ENCODE measurements around the gene ZNF580.

The ZNF580 gene

GRCh38 chr19:55606471-55606787 is 34.4 kb upstream of the ZNF580 start:
- no peak for DNase-seq

DNA sequence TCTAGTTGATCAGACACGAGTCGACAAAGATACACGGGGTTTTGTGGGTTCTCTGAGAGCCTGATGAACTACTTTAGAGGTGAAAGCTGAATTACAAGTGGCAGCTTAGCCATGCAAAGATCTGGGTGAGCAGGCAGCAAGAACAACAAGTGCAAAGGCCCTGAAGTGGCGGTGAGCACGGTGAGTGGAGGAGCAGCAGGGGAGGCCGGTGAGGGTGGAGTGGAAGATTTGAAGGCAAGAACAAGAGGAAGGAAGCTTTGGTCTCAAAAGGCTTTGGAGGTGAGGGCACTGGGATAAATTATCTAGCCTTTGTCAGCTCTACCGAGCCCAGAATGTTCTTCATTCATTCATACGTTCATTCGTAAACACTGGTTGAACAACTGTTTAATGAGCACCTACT is 34.0 kb upstream of the ZNF580 start:
- no peak for DNase-seq

- DNase-seq: no peak
Observed at GRCh38 chr19:55609326-55609725, 31.5 kb upstream of the ZNF580 start.

GRCh38 chr19:55611300-55611982 is 29.4 kb upstream of the ZNF580 start:
- DNase-seq: no peak

DNA sequence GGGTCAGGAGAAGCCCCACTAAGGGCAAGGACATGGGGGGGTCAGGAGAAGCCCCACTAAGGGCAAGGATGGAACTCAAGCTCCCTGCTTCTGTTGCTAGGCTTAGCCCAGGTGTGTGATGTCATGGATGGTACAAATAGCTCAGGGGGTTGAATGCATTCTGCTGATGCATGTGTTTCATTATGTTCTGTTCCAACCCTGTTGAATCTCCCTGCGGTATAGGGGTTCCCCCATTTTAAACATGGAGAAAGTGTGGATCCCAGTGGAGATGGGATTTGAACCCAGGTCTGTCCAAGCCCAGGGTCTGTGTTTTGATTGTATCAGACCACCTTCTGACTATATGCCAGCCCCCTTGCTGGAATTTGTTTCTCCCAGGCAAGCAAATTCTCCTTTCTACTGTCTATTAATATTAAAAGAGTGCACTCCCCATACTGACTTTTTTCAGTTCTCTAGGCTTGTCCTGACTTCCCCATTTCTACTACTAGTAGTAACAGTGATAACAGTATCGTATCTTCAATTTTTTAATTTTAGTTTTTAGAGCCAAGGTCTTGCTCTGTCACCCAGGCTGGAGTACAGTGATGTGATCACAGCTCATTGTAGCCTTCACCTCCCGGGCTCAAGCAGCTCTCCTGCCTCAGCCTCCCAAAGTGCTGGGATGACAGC is 28.7 kb upstream of the ZNF580 start:
- DNase-seq: no peak

GRCh38 chr19:55613396-55613795 is 27.4 kb upstream of the ZNF580 start:
- no peak for DNase-seq

DNA sequence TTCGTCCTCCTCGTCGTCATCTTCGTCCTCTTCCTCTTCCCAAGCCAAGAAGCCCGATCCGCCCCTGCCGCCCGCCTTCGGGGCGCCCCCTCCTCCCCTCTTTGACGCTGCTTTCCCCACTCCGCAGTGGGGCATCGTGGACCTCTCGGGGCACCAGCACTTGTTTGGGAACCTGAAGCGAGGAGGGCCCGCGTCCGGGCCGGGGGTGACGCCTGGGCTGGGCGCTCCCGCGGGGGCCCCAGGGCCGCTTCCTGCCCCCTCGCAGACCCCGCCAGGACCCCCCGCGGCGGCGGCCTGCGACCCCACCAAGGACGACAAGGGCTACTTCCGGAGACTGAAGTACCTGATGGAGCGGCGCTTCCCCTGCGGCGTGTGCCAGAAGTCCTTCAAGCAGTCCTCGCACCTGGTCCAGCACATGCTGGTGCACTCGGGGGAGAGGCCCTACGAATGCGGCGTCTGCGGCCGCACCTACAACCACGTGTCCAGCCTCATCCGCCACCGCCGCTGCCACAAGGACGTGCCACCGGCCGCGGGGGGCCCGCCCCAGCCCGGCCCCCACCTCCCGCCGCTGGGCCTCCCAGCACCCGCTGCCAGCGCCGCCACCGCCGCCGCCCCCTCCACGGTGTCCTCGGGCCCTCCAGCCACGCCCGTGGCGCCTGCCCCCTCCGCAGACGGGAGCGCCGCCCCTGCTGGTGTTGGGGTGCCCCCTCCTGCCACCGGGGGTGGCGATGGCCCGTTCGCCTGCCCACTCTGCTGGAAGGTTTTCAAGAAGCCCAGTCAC is 26.7 kb upstream of the ZNF580 start:
- DNase-seq: no peak

- no peak for DNase-seq
Observed at GRCh38 chr19:55614711-55615542, 25.9 kb upstream of the ZNF580 start.

GRCh38 chr19:55615543-55616394 is 25.0 kb upstream of the ZNF580 start:
- no peak for DNase-seq

DNA sequence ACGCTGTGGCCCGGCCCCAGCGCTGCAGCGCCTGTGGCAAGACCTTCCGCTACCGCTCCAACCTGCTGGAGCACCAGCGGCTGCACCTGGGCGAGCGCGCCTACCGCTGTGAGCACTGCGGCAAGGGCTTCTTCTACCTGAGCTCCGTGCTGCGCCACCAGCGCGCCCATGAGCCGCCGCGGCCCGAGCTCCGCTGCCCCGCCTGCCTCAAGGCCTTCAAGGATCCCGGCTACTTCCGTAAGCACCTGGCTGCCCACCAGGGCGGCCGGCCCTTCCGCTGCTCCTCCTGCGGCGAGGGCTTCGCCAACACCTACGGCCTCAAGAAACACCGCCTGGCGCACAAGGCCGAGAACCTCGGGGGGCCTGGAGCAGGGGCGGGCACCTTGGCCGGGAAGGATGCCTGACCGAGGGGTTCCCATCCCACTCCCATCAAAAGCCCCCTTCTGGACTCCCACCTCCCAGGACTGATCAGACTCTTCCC is 24.4 kb upstream of the ZNF580 start:
- no peak for DNase-seq

DNA sequence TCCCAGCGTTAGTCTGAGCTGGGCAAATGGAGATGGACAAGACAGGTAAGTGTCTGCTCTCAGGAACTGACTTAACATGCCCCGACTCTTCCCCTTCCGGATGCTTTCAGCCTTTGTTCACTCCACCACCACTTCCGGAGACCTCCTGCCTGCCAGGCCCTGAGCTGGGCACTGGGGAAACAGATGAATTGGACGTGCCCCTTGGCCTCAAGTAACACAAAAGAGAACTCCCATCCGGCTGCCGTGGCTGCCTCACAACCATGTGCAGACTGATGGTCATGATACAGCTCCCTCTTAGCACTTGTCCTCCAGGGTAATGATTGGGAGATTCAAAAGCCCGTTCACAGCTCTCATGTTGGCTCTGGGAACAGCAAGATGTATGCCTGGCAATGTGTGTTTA is 23.4 kb upstream of the ZNF580 start:
- no peak for DNase-seq

DNA sequence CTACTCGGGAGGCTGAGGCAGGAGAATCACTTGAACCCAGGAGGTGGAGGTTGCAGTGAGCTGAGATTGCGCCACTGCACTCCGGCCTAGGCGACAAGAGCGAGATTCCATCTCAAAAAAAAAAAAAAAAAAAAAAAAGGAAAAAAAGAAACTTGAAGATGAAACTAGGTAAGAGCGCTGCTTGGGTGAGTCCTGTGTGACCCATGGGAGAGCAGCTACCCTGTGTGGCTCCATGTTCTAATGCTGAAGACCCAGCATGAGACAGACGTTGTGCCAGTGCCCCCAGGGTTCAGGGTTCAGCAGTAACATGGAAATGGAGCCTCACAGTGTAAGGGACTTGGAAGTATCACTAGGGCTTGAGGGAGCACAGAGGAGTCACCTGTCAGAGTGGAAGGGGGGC is 22.4 kb upstream of the ZNF580 start:
- DNase-seq: no peak

DNA sequence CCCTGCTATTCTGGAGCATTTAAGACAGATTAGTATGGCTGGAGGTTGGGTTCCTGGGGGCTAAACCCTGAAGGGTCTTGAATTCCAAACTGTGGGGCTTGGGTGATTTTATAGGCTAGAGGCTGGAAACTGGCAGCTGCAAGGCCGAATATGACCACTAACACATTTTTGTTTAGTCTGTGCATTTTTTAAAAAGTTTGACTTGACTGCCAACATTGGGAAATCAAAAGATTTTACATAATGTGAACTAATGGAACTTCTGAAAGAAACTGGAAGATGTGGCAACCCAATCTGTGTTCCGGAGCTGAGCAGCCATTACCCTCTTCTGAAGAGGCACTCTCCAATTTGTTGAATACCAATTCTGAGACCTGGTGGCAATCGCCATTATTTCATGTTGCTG is 21.5 kb upstream of the ZNF580 start:
- no peak for DNase-seq

GRCh38 chr19:55620410-55621204 is 20.2 kb upstream of the ZNF580 start:
- DNase-seq: no peak

DNA sequence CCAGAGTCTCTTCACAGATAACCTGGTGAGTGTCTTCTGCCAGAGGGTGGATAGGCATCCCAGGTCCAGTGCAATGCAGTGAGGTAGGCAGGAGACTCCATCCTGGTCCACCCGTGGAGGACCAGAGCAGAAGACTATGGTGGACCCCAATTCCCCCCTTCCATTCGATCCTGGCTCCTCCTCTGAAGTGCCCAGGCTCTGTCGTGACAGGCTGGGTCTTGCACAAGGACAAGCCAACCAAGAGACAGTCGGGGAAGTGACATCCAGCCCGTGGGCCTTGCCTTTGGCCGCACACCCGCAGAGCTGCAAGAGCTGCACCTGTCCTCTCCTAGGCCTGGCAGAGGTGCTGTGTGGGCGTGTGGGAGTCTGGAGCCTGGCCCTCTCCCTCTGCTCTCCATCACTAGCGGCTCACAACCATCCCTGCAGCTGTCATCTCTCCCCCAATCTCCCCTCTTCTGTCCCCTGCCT is 19.6 kb upstream of the ZNF580 start:
- DNase-seq: no peak

GRCh38 chr19:55621673-55622231 is 19.1 kb upstream of the ZNF580 start:
- DNase-seq: no peak

GRCh38 chr19:55622242-55622969 is 18.4 kb upstream of the ZNF580 start:
- no peak for DNase-seq

DNA sequence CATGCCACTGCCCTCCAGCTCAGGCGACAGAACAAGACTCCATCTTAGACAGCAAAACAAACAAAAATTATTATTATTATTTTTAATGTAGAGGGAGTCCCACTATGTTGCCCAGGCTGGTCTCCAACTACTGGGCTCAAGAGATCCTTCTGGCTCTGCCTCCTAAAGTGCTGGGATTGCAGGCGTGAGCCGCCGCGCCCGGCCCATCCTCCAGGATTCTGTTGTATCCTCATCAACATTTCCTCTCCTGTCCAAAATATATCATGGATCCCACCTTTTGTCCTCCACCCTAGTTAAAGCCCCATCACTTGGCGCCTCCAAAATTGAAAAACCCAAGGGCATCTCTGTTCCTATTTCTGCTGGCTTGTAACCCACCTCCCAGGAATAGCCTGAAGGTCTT is 17.7 kb upstream of the ZNF580 start:
- no peak for DNase-seq

GRCh38 chr19:55623561-55623960 is 17.2 kb upstream of the ZNF580 start:
- no peak for DNase-seq
